ENCODE measurements around the gene KLHL35.

The KLHL35 gene

GRCh38 chr11:75399344-75400145 lies 33.5 kb downstream of the KLHL35 start, which contains the start of gene RPS3:
TSS of gene RPS3 (plus strand) at chr11:75399518. CDS start at chr11:75399548, 30 bp downstream.
- peak within 1 kb of the TSS; percentile 98 for H3K27ac ChIP-seq (replicated peaks)
- TF ChIP-seq SPI1 (IDR thresholded peaks at IDR 0.05; ENCODE audit: borderline replicate concordance, low read depth) = peak; percentile 96
- TF ChIP-seq CTCF (IDR thresholded peaks at IDR 0.05; ENCODE audit: insufficient read depth, low read length) = no peak
- peak; percentile 87 for TF ChIP-seq REST (IDR thresholded peaks at IDR 0.05; ENCODE audit: insufficient replicate concordance, low read depth)
- TF ChIP-seq GABPA (IDR thresholded peaks at IDR 0.05; ENCODE audit: low read depth) = peak; percentile 91
- TF ChIP-seq POLR2AphosphoS5 (IDR thresholded peaks at IDR 0.05; ENCODE audit: low read depth) = peak; percentile 99
- H3K4me3 ChIP-seq (replicated peaks; ENCODE audit: insufficient read depth, low read length) = peak within 1 kb of the TSS; percentile 81
- peak; percentile 90 to 93 for DNase-seq (ENCODE audit: low read depth in 1 of 2, low spot score in 1 of 2)
- H3K27me3 ChIP-seq (ENCODE audit: insufficient read depth, poor library complexity, severe bottlenecking) = no peaks in the 10 kb centered on the region

GRCh38 chr11:75398906-75399305 lies 34.1 kb downstream of the KLHL35 start:
- DNase-seq (ENCODE audit: low read depth in 1 of 2, low spot score in 1 of 2) = no peak
- Histone ChIP-seq H3K27me3 (ENCODE audit: insufficient read depth, poor library complexity, severe bottlenecking) (no peaks in the 10 kb centered on the region), H3K4me3 (replicated peaks; ENCODE audit: insufficient read depth, low read length) (no peak overlapping the region), H3K27ac (replicated peaks) (peak overlapping the region; percentile 98)
- TF ChIP-seq CTCF (IDR thresholded peaks at IDR 0.05; ENCODE audit: insufficient read depth, low read length) = no peak
- no peak for TF ChIP-seq REST (IDR thresholded peaks at IDR 0.05; ENCODE audit: insufficient replicate concordance, low read depth)
- TF ChIP-seq SPI1 (IDR thresholded peaks at IDR 0.05; ENCODE audit: borderline replicate concordance, low read depth) = no peak
- no peak for TF ChIP-seq POLR2AphosphoS5 (IDR thresholded peaks at IDR 0.05; ENCODE audit: low read depth)
- TF ChIP-seq GABPA (IDR thresholded peaks at IDR 0.05; ENCODE audit: low read depth) = no peak

- H3K4me3 ChIP-seq (replicated peaks; ENCODE audit: insufficient read depth, low read length) = no peak overlapping the region
- no peak overlapping the region for H3K27ac ChIP-seq (replicated peaks)
- H3K27me3 ChIP-seq (ENCODE audit: insufficient read depth, poor library complexity, severe bottlenecking) = no peaks in the 10 kb centered on the region
- TF ChIP-seq SPI1 (IDR thresholded peaks at IDR 0.05; ENCODE audit: borderline replicate concordance, low read depth) (no peak), REST (IDR thresholded peaks at IDR 0.05; ENCODE audit: insufficient replicate concordance, low read depth) (no peak), GABPA (IDR thresholded peaks at IDR 0.05; ENCODE audit: low read depth) (no peak), CTCF (IDR thresholded peaks at IDR 0.05; ENCODE audit: insufficient read depth, low read length) (no peak), POLR2AphosphoS5 (IDR thresholded peaks at IDR 0.05; ENCODE audit: low read depth) (no peak)
- DNase-seq (ENCODE audit: low read depth in 1 of 2, low spot score in 1 of 2) = no peak
Measured at GRCh38 chr11:75394085-75394840, 38.7 kb downstream of the KLHL35 start.
